Hematopoietic multipotent progenitor cell treated with erythropoietin and hydrocortisone succinate and interleukin-3 and kit ligand, for 6 days (in vitro differentiated cells): ENCODE results near the gene ITGB5.
"Not testable (repeated sequence)": the region's sequence is repeated elsewhere in the genome, so short reads cannot be mapped to it uniquely, and the experiment has no call there.

Experiments used
- DNase-seq: peaks from one replicate; pipeline ENCODE4 v3.0.0-alpha.2; 2015

The ITGB5 gene

DNA sequence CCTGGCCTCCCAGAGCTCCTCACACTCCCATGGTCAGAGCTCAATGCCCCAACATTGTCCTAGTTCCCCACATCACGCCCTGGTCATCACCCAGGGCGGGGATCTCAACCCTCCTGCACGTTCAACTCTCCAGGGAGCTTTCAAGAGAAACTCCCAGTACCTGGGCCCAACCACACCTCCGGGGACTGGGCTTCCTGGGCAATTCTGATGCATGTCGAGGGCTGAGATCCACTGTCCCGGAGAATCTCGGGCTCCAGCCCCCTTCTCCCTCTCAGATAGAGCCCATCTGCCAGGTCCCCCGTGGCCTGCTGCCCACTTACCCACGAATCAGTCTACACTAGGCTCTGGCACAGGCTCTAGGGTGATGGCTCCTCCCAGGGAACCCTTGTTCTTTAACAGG is 117.7 kb downstream of the ITGB5 start:
- no peak for DNase-seq

DNA sequence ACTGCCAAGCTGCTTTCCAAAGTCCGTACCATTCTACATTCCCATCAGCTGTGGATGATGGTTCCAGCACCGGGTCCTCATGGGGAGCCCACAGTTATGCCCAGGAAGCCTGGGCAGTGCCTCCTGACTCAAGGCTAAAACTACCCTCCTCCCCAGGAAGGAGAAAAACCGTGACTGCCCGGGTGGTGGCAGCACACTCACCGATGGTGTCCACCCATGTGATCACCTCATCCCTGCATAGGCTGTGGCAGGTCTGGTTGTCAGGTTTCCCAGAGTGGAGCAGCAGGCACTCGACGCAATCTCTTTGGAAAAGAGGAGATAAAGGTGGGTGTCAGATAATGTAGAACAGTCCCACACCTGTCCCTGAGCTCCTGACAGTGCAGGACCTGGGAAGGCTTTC is 118.4 kb downstream of the ITGB5 start:
- DNase-seq: peak; percentile 57

- DNase-seq: no peak
Observed at GRCh38 chr3:124767691-124768090, 119.5 kb downstream of the ITGB5 start.

DNA sequence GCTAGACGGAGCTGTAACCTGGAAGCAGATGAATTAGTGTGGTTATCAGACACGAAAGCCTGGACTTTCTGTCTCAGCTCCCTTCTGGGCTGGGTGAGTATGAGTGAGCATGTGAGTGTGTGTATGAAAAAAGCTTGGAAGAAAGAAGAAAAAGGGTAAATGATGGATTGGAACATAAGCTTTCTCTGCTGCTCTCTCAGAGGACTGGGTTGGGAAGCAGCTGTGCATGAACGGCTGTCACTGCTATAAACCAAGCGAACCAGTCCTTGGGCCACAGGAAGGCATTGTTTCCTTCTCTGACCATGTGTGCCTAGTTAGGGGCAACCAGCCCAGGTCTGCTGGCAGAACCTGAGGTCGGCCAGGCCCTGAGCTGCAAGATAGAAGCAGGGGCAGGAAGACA is 119.9 kb downstream of the ITGB5 start:
- no peak for DNase-seq

- no peak for DNase-seq
Observed at GRCh38 chr3:124766113-124767095, 120.8 kb downstream of the ITGB5 start.

GRCh38 chr3:124765197-124765840 is 121.8 kb downstream of the ITGB5 start:
- DNase-seq: no peak

- no peak for DNase-seq
Observed at GRCh38 chr3:124764746-124765145, 122.4 kb downstream of the ITGB5 start.

DNA sequence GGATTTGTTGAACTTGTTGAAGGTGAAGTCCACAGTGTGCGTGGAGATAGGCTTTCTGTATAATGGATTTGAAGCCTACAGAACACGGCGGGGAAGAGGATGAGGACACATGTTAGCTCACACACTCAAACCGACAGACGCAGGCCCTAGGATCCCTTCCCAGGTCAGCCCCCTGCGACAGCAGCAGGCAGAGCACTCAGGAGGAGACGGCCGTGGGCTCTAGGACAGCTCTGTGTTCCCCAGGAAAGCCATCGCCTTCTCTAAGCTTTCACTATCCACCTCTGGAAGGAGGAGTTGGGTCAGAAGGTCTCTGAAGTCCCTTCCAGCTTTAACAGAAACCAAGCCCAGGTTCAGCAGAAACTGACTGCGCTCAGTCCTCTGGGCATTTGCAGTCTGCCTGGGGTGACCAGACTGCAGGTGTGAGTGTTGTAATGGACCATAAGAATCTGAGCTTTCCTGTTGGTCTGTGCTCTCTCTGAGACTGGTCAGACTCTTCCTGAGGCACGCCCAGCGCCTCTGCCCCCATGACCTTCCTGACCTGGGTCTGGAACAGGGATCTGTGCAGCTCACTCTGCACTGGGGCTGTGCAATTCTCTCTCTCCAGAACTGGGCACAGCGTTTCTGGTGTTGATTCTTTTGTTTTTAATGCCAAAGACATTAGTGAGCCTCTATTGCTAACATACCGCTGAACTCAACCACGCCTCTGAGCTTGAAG is 123.4 kb downstream of the ITGB5 start:
- DNase-seq: no peak

- no peak for DNase-seq
Observed at GRCh38 chr3:124763206-124763605, 124.0 kb downstream of the ITGB5 start.

GRCh38 chr3:124762661-124763011 is 124.5 kb downstream of the ITGB5 start:
- DNase-seq: no peak

DNA sequence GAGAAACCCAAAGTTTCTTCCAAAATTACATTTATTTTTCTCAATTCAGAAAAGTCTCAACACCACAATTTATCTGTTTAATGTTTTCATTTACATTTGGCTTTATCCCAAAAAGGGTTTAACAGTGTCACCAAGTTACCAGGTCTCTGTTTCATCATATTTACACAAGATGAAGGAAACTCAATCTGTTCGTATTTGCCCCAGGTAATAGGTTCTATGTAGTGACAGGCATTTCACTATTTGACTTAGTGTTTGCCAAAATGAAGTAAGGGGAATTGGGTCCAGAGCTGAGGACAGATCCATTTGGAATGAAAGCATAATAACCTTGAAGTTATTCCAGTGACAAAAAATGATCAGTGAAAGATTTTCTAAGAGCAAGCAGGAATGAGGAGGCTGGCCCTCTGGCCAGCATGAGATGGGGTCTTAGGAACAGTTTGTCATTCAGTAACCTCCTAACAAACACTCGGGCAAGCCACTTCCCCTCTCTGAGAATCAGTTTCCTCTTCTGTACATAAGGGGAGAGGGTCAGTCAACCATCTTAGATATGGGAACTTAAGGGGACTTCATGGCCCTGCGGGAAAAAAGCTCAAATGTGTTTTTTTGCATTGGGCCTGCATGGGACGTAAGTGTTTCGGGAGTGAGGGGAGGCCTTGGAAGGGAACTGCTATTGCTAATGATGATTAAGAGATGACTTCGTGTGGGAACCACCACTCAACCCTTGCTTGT is 125.1 kb downstream of the ITGB5 start:
- DNase-seq: no peak

DNA sequence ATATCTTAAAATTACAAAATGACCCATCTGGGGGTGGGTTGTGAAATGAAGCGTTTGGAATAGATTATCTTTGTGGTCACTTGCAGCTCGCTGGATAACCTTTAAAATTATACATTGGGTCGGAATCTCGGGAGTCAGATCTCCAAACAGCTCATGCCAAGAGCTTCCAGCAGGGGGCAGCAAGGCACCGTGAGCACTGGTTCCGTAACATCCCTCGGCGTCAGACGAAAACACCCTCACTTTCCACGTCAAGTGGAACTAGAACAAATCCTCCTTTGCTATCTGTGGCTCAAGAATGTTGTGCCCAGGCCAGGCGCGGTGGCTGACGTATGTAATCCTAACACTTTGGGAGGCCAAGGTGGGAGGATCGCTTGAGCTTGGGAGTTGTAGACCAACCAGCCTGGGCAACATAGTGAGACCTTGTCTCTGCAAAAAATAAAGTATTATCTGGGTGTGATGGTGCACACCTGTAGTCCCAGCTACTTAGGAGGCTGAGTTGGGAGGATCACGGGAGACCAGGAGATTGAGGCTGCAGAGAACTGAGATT is 125.8 kb downstream of the ITGB5 start:
- peak; percentile 86 for DNase-seq

- DNase-seq: no peak
Observed at GRCh38 chr3:124760601-124761000, 126.6 kb downstream of the ITGB5 start.

- no peak for DNase-seq
Observed at GRCh38 chr3:124759666-124760401, 127.3 kb downstream of the ITGB5 start.

DNA sequence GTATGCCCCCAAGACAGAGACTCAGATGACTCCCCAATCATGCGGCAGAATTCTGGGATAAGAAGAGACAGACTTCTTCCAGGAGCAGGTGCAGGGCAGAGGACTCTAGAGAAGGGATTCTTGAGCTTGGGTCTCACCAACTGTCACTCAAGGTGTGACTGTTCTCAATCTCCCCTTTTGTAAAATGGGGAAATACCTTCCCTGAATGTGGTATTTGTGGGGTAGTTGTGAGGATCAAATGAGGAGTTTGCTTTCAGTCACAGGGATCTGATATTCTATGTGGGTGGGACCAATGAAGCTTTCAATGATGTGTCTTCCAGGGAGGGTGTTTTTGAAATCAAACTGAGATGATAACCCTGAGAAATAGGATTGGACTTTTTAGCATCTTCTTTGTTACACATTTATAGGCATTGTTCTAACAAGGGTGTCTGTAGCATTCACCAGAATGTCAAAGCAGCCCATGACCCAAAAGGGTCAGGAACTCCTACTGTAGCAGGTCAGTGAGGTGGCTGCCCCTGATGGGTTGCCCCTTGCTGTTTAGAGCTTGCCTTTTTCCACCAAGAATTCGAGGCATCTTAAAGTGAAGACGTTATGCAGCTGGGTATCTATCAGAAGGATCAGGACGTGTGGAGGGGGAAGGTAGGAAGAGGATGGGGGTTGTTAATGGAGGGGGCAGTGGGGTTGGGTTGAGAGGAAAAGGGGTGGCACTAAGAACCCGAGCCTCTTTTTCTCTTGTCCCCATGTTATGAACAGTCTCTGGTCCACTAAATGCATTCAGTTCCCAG is 128.1 kb downstream of the ITGB5 start:
- no peak for DNase-seq

- not testable (repeated sequence) for DNase-seq
Observed at GRCh38 chr3:124757926-124758325, 129.2 kb downstream of the ITGB5 start.

DNA sequence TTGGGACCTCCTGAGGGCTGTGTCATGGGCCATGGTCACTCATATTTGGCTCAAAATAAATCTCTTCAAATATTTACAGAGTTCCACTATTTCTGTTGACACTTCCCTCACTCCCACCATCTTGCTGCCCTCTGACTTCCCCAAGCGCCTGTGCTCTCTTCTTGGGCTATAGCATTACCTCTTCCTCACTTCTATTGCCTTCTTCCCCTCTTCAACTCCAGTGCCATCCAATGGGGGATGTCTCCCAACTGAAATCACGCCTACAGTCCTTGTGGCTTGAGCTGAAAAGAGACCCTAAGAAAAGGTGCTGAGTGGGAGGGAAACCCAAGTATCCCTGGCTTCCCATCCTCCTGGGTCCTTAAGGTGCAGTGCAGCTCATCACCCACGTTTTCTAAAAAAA is 135.1 kb downstream of the ITGB5 start:
- no peak for DNase-seq

GRCh38 chr3:124751501-124751900 is 135.7 kb downstream of the ITGB5 start:
- no peak for DNase-seq

GRCh38 chr3:124749877-124750276 is 137.3 kb downstream of the ITGB5 start:
- not testable (repeated sequence) for DNase-seq

DNA sequence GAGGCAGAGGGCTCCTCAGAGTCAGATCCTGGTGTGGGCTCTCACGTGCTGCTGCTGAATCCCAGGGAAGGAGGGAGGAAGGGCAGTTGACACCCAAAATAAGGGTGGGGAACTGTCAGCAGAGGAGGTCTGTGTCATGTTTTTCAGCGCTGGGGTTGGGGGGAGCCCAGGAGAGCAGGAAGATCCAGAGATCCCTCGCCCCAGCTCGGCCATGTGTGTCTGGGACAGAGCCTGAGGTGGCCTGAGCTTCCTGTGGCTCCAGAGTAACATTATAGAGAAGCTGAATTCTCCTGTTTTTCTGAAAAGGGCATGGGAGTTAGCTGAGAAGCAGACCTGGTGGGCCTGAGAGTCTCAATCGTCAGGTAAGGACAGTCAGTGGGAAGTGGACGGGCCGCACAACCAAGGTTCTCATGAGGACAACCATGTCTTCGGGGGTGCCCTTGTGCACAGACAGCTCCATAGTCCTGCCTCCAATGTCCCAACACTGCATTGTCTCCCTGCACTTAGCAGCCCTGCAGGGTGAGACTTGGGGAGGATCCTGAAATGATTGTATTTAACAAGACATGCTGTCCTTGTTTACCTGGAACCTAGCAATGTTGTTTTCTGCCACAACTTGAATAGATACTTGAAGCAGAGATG is 138.5 kb downstream of the ITGB5 start:
- DNase-seq: no peak
